ENCODE data around the gene RUFY3. TPM values are rescaled to one million over a fixed set of nuclear protein-coding genes. Genes with fewer than 3 reads are reported as not detected.

The RUFY3 gene
- total and polyA plus RNA-seq, 4 donors: 9.2 to 35.2 (median 15.0) TPM

DNA sequence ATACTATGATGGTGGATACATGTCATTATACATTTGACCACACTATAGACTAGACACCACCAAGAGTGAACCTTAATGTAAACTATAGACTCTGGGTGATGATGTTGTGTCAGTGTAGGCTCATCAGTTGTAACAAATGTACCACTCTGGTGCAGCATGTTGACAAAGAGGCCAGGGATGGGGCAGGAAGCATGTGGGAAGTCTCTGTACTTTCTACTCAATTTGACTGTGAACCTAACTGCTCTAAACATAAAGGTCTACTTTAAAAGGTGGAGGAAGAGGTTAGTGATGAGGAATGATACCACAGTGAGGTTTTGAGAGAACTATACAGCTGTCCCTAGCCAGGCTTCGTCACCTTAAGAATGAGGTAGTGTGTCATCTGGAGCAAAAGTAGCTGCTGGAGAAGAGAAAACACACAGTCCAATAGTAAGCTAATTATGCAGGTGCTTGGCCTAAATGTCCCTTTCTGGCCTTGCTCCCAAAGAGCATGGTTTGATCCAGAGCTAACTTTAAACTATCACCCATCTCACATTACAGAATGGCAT lies 79.6 kb downstream of the RUFY3 start:
- Histone ChIP-seq H3K27ac (ENCODE audit: low read depth in 1 of 2, low read length in 2 of 2) (no peak overlapping the region), H3K27me3 (ENCODE audit: control insufficient read depth in 4 of 4, insufficient read depth in 4 of 4, low read length in 3 of 4) (no peaks in the 10 kb centered on the region), H3K36me3 (ENCODE audit: control insufficient read depth in 4 of 4, insufficient read depth in 3 of 4, low read depth in 1 of 4, low read length in 3 of 4) (peaks cover 0 to 3% (median 2%) of the 10 kb centered on the region in 4 donors), H3K9ac (ENCODE audit: low read depth in 1 of 2, low read length in 2 of 2) (no peak overlapping the region), H3K4me1 (ENCODE audit: control insufficient read depth in 4 of 4, insufficient read depth in 4 of 4, low read length in 3 of 4) (peaks cover 0 to 4% (median 0%) of the 10 kb centered on the region in 4 donors), H3K9me3 (ENCODE audit: control insufficient read depth in 4 of 4, low read length in 3 of 4) (no peaks in the 10 kb centered on the region), H3K4me3 (ENCODE audit: low read depth in 1 of 3, low read length in 3 of 3) (no peak overlapping the region)
- no peak for TF ChIP-seq HNF4G (IDR thresholded peaks at IDR 0.05)
- TF ChIP-seq FOXA2 (IDR thresholded peaks at IDR 0.05): no peak
- no peak for TF ChIP-seq GABPA (IDR thresholded peaks at IDR 0.05 in 1 of 2, conservative IDR thresholded peaks at IDR 0.05 in 1 of 2)
- TF ChIP-seq JUND (IDR thresholded peaks at IDR 0.05): no peak
- no peak for TF ChIP-seq NR2F2 (IDR thresholded peaks at IDR 0.05)
- TF ChIP-seq, protein P1, sequence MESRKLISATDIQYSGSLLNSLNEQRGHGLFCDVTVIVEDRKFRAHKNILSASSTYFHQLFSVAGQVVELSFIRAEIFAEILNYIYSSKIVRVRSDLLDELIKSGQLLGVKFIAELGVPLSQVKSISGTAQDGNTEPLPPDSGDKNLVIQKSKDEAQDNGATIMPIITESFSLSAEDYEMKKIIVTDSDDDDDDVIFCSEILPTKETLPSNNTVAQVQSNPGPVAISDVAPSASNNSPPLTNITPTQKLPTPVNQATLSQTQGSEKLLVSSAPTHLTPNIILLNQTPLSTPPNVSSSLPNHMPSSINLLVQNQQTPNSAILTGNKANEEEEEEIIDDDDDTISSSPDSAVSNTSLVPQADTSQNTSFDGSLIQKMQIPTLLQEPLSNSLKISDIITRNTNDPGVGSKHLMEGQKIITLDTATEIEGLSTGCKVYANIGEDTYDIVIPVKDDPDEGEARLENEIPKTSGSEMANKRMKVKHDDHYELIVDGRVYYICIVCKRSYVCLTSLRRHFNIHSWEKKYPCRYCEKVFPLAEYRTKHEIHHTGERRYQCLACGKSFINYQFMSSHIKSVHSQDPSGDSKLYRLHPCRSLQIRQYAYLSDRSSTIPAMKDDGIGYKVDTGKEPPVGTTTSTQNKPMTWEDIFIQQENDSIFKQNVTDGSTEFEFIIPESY (IDR thresholded peaks at IDR 0.05): no peak
- TF ChIP-seq, protein P2, sequence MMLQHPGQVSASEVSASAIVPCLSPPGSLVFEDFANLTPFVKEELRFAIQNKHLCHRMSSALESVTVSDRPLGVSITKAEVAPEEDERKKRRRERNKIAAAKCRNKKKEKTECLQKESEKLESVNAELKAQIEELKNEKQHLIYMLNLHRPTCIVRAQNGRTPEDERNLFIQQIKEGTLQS (IDR thresholded peaks at IDR 0.05): no peak
- no peak for TF ChIP-seq YY1 (IDR thresholded peaks at IDR 0.05)
- TF ChIP-seq, protein P3, sequence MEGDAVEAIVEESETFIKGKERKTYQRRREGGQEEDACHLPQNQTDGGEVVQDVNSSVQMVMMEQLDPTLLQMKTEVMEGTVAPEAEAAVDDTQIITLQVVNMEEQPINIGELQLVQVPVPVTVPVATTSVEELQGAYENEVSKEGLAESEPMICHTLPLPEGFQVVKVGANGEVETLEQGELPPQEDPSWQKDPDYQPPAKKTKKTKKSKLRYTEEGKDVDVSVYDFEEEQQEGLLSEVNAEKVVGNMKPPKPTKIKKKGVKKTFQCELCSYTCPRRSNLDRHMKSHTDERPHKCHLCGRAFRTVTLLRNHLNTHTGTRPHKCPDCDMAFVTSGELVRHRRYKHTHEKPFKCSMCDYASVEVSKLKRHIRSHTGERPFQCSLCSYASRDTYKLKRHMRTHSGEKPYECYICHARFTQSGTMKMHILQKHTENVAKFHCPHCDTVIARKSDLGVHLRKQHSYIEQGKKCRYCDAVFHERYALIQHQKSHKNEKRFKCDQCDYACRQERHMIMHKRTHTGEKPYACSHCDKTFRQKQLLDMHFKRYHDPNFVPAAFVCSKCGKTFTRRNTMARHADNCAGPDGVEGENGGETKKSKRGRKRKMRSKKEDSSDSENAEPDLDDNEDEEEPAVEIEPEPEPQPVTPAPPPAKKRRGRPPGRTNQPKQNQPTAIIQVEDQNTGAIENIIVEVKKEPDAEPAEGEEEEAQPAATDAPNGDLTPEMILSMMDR (IDR thresholded peaks at IDR 0.05; ENCODE audit: low read depth, low read length, missing input control): no peak
- TF ChIP-seq, protein P4, sequence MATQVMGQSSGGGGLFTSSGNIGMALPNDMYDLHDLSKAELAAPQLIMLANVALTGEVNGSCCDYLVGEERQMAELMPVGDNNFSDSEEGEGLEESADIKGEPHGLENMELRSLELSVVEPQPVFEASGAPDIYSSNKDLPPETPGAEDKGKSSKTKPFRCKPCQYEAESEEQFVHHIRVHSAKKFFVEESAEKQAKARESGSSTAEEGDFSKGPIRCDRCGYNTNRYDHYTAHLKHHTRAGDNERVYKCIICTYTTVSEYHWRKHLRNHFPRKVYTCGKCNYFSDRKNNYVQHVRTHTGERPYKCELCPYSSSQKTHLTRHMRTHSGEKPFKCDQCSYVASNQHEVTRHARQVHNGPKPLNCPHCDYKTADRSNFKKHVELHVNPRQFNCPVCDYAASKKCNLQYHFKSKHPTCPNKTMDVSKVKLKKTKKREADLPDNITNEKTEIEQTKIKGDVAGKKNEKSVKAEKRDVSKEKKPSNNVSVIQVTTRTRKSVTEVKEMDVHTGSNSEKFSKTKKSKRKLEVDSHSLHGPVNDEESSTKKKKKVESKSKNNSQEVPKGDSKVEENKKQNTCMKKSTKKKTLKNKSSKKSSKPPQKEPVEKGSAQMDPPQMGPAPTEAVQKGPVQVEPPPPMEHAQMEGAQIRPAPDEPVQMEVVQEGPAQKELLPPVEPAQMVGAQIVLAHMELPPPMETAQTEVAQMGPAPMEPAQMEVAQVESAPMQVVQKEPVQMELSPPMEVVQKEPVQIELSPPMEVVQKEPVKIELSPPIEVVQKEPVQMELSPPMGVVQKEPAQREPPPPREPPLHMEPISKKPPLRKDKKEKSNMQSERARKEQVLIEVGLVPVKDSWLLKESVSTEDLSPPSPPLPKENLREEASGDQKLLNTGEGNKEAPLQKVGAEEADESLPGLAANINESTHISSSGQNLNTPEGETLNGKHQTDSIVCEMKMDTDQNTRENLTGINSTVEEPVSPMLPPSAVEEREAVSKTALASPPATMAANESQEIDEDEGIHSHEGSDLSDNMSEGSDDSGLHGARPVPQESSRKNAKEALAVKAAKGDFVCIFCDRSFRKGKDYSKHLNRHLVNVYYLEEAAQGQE (IDR thresholded peaks at IDR 0.05): no peak
- no peak for TF ChIP-seq EGR1 (IDR thresholded peaks at IDR 0.05; ENCODE audit: low read depth in 2 of 2)
- TF ChIP-seq TAF1 (conservative IDR thresholded peaks at IDR 0.05): no peak
- TF ChIP-seq HNF4A (conservative IDR thresholded peaks at IDR 0.05): no peak
- no peak for TF ChIP-seq SP1 (IDR thresholded peaks at IDR 0.05)
- no peak for TF ChIP-seq FOXA1 (IDR thresholded peaks at IDR 0.05)
- TF ChIP-seq, protein P5, sequence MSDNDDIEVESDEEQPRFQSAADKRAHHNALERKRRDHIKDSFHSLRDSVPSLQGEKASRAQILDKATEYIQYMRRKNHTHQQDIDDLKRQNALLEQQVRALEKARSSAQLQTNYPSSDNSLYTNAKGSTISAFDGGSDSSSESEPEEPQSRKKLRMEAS (IDR thresholded peaks at IDR 0.05): no peak
- no peak for DNase-seq (ENCODE audit: low spot score)
- 96% methylated on average over 1 of the region's 1 CpG for WGBS
